Tibial artery (tissue), 4 donors: ENCODE measurements around the gene TMEM255B.
A peak's percentile ranks its signal among the peaks of the same experiment; 100 is the strongest.

Experiments used
- DNase-seq, 2 donors: peaks; one replicate each; pipeline ENCODE4 v3.0.0-alpha.2; 2019
- H3K27ac ChIP-seq, 2 donors: fragments of 200-600 bp; sonication (generic) in 1 of 2; 1 replicate in 1 of 2; 2 replicates in 1 of 2; pipeline ENCODE4 v1.5.1; 2018 to 2019; ENCODE audit warnings: mild to moderate bottlenecking in 1 of 2
- H3K27me3 ChIP-seq, 2 donors: fragments of 200-600 bp; sonication (generic) in 1 of 2; one replicate each; pipeline versions ENCODE4 v1.5.1 to v1.6.0; 2016 to 2019
- H3K36me3 ChIP-seq, 3 donors: fragments of 200-600 bp; sonication (generic) in 2 of 3; one replicate each; pipeline ENCODE4 v1.5.1; 2016 to 2019; ENCODE audit warnings: mild to moderate bottlenecking in 2 of 3
- H3K4me1 ChIP-seq, 4 donors: fragments of 200-600 bp; sonication (generic) in 2 of 4; 1 replicate in 3 of 4; 2 replicates in 1 of 4; pipeline ENCODE4 v1.5.1; 2016 to 2019
- H3K4me3 ChIP-seq, 2 donors: fragments of 200-600 bp; sonication (generic) in 1 of 2; 1 replicate in 1 of 2; 2 replicates in 1 of 2; pipeline ENCODE4 v1.5.1; 2018 to 2019; ENCODE audit warnings: mild to moderate bottlenecking in 2 of 2
- H3K9me3 ChIP-seq, 3 donors: fragments of 200-600 bp; sonication (generic) in 1 of 3; one replicate each; pipeline ENCODE4 v1.5.1; 2016 to 2019
- intact Hi-C: fragments of 100-400 bp; cut with DNase I; formaldehyde crosslinking; loops from one replicate; pipeline ENCODE4 v1.15.0; 2023; ENCODE audit warnings: low total_unique reads
- TF ChIP-seq, protein P1 (sequence below), 2 experiments: fragments of 200-600 bp in 1 of 2; fragments of 450-650 bp in 1 of 2; IDR thresholded peaks; one replicate each; pipeline ENCODE4 v1.5.1; 2017 to 2019; ENCODE audit warnings: antibody characterized with exemption in 2 of 2, mild to moderate bottlenecking in 1 of 2, moderate library complexity in 1 of 2

The TMEM255B gene

DNA sequence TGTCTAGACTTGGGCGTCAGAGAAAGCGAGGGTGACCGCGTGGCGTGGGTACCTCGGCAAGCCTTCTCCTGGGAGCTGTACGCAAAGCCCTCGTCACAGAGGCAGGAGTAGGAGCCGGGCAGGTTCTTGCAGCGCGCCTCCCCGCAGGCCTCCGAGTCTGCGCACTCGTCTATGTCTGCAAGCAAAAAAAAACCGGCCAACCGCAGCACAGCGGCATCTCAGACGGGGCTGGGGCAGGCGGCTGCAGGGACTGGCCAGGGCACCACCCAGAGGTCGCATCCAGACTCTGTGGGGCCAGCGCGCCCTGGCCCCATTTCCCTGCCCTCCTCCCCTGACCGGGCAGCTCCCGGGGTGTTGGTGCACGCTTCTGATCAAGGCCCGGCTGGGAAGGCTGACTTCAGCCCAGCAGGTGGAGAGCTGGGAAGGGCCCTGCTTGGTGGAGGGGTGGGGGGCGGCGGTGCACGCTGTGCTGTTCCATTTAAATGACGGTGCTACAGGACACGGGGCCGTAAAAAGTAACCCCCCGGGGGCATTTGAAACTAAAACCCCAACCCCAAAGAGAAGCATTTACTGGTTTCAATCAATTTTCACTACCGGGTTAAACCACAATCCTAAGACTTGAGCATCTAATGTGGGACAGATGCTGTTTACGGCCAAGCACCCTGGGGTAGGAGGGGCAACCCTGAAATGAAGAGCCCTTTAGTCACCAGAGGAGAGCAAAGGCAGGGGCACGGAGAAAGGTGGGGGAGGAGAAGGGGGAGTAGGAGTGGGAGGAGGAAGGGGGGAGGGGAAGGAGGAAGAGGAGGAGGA lies 76.6 kb downstream of the TMEM255B start:
- intact Hi-C loops = no loop called here

DNA sequence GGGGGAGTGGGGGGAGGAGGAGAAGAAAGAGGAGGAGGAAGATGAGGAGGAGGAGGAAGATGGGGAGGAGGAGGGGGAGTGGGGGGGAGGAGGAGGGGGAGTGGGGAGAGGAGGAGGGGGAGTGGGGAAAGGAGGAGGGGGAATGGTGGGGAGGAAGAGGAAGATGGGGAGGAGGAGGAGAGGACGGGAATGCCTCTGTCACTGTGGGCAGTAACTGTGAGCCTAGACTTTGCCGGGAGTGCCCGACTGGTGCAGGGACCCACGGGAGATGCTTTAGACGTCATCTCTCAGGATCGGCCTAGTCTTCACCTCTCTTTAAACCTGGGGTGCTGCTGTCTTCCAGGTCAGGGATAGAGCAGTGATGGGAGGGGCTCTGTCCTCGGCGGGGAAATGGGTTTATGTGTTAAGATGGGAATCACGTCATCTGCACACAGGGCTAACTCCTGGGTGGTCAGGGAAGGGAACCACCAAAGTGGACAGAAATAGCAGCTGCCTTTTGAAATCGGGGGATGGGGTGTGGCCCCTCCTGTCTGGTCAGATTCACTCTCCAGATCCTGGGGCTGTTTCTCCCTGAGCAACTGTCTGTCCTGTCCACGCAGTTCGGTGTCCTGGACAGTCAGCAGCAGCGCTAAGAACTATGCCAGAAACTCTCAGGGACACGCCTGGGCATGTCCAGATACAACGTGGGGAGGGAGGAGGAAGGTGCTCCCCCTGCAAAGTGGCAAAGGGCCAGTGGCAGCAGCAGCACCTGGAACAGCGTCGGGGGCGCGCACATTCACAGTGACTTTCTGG lies 77.9 kb downstream of the TMEM255B start:
- intact Hi-C loops = no loop called here
- Histone ChIP-seq H3K4me1 (peaks cover 3 to 50% (median 41%) of the 10 kb centered on the region in 4 donors), H3K27me3 (no peaks in the 10 kb centered on the region), H3K4me3 (peak overlapping the region in 1 of 2 donors; percentile 19), H3K9me3 (no peaks in the 10 kb centered on the region), H3K27ac (peak overlapping the region; percentile 79 to 85), H3K36me3 (peaks cover 37 to 42% (median 42%) of the 10 kb centered on the region in 3 donors)
- TF ChIP-seq, protein P1, sequence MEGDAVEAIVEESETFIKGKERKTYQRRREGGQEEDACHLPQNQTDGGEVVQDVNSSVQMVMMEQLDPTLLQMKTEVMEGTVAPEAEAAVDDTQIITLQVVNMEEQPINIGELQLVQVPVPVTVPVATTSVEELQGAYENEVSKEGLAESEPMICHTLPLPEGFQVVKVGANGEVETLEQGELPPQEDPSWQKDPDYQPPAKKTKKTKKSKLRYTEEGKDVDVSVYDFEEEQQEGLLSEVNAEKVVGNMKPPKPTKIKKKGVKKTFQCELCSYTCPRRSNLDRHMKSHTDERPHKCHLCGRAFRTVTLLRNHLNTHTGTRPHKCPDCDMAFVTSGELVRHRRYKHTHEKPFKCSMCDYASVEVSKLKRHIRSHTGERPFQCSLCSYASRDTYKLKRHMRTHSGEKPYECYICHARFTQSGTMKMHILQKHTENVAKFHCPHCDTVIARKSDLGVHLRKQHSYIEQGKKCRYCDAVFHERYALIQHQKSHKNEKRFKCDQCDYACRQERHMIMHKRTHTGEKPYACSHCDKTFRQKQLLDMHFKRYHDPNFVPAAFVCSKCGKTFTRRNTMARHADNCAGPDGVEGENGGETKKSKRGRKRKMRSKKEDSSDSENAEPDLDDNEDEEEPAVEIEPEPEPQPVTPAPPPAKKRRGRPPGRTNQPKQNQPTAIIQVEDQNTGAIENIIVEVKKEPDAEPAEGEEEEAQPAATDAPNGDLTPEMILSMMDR (IDR thresholded peaks at IDR 0.05) = no peak
- peak; percentile 62 to 84 for DNase-seq

More for the DNA sequence above, 76.6 kb downstream of the TMEM255B start:
- H3K4me3 ChIP-seq = no peak overlapping the region
- peaks cover 3 to 43% (median 39%) of the 10 kb centered on the region in 4 donors for H3K4me1 ChIP-seq
- H3K36me3 ChIP-seq = peaks cover 38 to 51% (median 48%) of the 10 kb centered on the region in 3 donors
- TF ChIP-seq, protein P1 (IDR thresholded peaks at IDR 0.05) = no peak
- no peaks in the 10 kb centered on the region for H3K9me3 ChIP-seq
- no peak for DNase-seq
- H3K27ac ChIP-seq = peak overlapping the region in 1 of 2 donors; percentile 44
- no peaks in the 10 kb centered on the region for H3K27me3 ChIP-seq

DNA sequence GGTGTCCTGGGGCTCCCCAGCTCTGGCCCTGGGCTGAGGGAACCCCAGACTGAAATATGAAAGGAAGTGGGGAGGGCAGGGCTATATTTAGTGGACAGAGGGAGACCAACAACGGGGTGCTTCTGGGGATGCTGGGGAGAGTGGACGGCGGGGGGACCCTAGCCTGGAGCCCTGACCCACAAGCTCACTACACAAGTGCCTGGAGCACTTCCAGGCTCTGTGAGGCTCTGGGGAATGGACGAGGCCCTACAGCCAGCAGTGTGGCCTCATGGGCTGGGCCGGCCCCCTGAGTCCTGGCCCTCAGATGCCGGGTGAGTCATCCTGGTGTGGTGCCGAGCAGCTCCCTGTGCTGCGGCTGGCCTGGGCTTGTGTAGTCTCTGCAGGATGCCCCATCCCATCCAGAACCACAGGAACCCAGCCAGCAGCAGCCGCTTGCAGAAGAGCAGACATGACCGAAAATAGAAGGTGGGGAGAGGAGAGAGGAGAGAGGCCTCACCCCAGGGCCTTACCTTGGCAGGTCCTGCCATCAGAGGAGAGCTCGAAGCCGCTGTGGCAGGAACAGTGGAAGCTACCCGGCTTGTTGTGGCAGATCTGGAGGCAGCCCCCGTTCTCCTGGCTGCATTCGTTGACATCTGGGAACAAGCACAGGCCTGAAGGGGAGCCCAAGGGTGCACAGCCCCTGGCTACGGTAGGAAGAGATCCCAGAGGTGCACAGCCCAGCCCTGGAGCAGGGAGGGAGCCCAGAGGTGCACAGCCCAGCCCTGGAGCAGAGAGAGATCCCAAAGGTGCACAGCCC lies 78.7 kb downstream of the TMEM255B start:
- Histone ChIP-seq H3K27me3 (no peaks in the 10 kb centered on the region), H3K9me3 (no peaks in the 10 kb centered on the region), H3K27ac (peak overlapping the region; percentile 79 to 85), H3K4me1 (peaks cover 3 to 50% (median 41%) of the 10 kb centered on the region in 4 donors), H3K36me3 (peaks cover 35 to 40% (median 35%) of the 10 kb centered on the region in 3 donors), H3K4me3 (peak overlapping the region in 1 of 2 donors; percentile 19)
- intact Hi-C loops = no loop called here
- DNase-seq = peak; percentile 96 to 99
- TF ChIP-seq, protein P1 (IDR thresholded peaks at IDR 0.05) = no peak

DNA sequence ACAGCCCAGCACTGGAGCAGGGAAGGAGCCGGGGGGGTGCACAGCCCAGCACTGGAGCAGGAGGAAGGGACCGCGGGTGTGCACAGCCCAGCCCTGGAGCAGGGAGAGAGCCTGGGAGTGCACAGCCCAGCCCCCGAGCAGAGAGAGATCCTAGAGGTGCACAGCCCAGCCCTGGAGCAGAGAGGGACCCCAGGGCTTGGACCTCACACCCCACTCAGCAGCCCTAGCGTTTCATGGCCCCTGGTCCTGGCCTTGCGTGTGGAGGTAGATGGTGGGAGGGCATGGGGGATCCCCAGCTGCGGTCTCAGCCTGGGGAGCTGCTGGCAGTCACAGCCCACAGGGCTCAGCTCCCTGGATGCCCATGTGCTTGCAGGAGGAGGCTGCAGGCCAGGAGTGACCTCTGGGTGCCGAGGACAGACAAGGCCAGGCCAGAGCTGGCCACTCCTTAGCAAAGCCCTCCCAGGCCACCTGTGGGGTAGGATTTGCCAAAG lies 79.7 kb downstream of the TMEM255B start:
- DNase-seq = no peak
- no peak overlapping the region for H3K4me3 ChIP-seq
- no peaks in the 10 kb centered on the region for H3K9me3 ChIP-seq
- intact Hi-C loops = no loop called here
- peaks cover 34 to 40% (median 35%) of the 10 kb centered on the region in 3 donors for H3K36me3 ChIP-seq
- peaks cover 3 to 50% (median 41%) of the 10 kb centered on the region in 4 donors for H3K4me1 ChIP-seq
- TF ChIP-seq, protein P1 (IDR thresholded peaks at IDR 0.05) = no peak
- H3K27me3 ChIP-seq = no peaks in the 10 kb centered on the region
- peak overlapping the region; percentile 67 to 85 for H3K27ac ChIP-seq
